Panc1 (cell line): ENCODE measurements around the gene UBQLN4. TPM values are rescaled to one million over a fixed set of nuclear protein-coding genes. Genes with fewer than 3 reads are reported as not detected.

Experiments
- ATAC-seq: fragments of 200-7000 bp; cut with Tn5 transposase; 2 replicates; pipeline ENCODE4 v1.9.1; 2020; ENCODE audit warnings: mild to moderate bottlenecking, moderate library complexity
- BruUV-seq: library from RNA; stranded (reverse); fragments of 400-500 nt; replicated peaks from 2 replicates; lab custom pipeline; 2021; lab: Mats Ljungman, UMichigan
- CTCF ChIA-PET: fragments of 300-600 bp; sonication (Branson Sonifier 250); formaldehyde crosslinking; loops from one replicate; lab custom pipeline; 2022; ENCODE audit warnings: antibody characterized with exemption; lab: Charles Lee
- POLR2A ChIA-PET: fragments of 300-600 bp; sonication (Branson Sonifier 250); formaldehyde crosslinking; loops from one replicate; lab custom pipeline; 2022; ENCODE audit warnings: antibody characterized with exemption; lab: Charles Lee
- DNase-seq: peaks from one replicate; pipeline ENCODE4 v3.0.0-alpha.2; 2010; ENCODE audit warnings: low read depth, low spot score
- H3K27ac ChIP-seq: 2 replicates; pipeline ENCODE4 v1.5.1; 2011; ENCODE audit warnings: mild to moderate bottlenecking, low read length, inconsistent platforms
- H3K27me3 ChIP-seq: fragments of 200-500 bp; sonication (Bioruptor generic); 2 replicates; pipeline ENCODE4 v1.6.0; 2014; ENCODE audit warnings: low read length, inconsistent platforms; ENCODE audit not compliant: control insufficient read depth, insufficient read depth
- H3K36me3 ChIP-seq: fragments of 200-500 bp; sonication (Bioruptor generic); 2 replicates; pipeline ENCODE4 v1.5.1; 2014; ENCODE audit warnings: inconsistent platforms, mild to moderate bottlenecking, low read length, moderate library complexity; ENCODE audit not compliant: control insufficient read depth, insufficient read depth
- H3K4me1 ChIP-seq: 2 replicates; pipeline ENCODE4 v1.5.1; 2011; ENCODE audit warnings: inconsistent platforms, mild to moderate bottlenecking, low read length, moderate library complexity; ENCODE audit not compliant: control insufficient read depth, insufficient read depth
- H3K4me3 ChIP-seq, 2 experiments: 2 replicates each; pipeline ENCODE4 v1.5.1; 2011 to 2012; ENCODE audit warnings: low read depth in 2 of 2, low read length in 2 of 2, mild to moderate bottlenecking in 2 of 2, inconsistent platforms in 1 of 2, moderate library complexity in 1 of 2
- H3K9me3 ChIP-seq: fragments of 200-500 bp; sonication (Bioruptor generic); 2 replicates; pipeline ENCODE4 v1.5.1; 2014; ENCODE audit warnings: low read depth, mild to moderate bottlenecking, inconsistent platforms, low read length, moderate library complexity; ENCODE audit not compliant: control insufficient read depth, insufficient read depth
- CTCF ChIP-seq: fragments of 450-650 bp; IDR thresholded peaks from 2 replicates; pipeline ENCODE4 v1.5.1; 2017; ENCODE audit warnings: mild to moderate bottlenecking
- POLR2AphosphoS5 ChIP-seq: IDR thresholded peaks from 2 replicates; pipeline ENCODE4 v1.6.1; 2012; ENCODE audit warnings: mild to moderate bottlenecking, low read depth, low read length, moderate library complexity
- SIN3A ChIP-seq: IDR thresholded peaks from 2 replicates; pipeline ENCODE4 v1.6.1; 2012; ENCODE audit warnings: low read depth, mild to moderate bottlenecking, low read length, moderate library complexity, borderline replicate concordance; ENCODE audit not compliant: insufficient read depth
- TCF7L2 ChIP-seq: IDR thresholded peaks from 2 replicates; pipeline ENCODE4 v1.6.1; 2011; ENCODE audit warnings: mild to moderate bottlenecking, low read depth, low read length, inconsistent platforms
- in situ Hi-C: cut with HindIII; loops from 2 replicates; pipeline ENCODE4 v1.10.0; 2016; ENCODE audit warnings: low sequenced_read_pairs, low pct_unique_long_range_greater_than_20kb
- intact Hi-C: fragments of 100-400 bp; cut with micrococcal nuclease; formaldehyde crosslinking; loops from one replicate; pipeline ENCODE4 v1.10.0; 2022; ENCODE audit not compliant: unreplicated experiment
- total RNA-seq: library from RNA; stranded (reverse); gene quantifications from one replicate; pipeline ENCODE4 v1.2.1, GENCODE V29; 2021; ENCODE audit not compliant: unreplicated experiment
- TF ChIP-seq, protein P1 (sequence below), 2 experiments: IDR thresholded peaks; 2 replicates each; pipeline ENCODE4 v1.6.1; 2011 to 2012; ENCODE audit warnings: low read depth in 2 of 2, control low read depth in 1 of 2, low read length in 1 of 2, mild to moderate bottlenecking in 1 of 2, moderate library complexity in 1 of 2; ENCODE audit not compliant: insufficient read depth in 1 of 2

The UBQLN4 gene
- total RNA-seq, 1 experiment from 2014 or later: 60.0 TPM

DNA sequence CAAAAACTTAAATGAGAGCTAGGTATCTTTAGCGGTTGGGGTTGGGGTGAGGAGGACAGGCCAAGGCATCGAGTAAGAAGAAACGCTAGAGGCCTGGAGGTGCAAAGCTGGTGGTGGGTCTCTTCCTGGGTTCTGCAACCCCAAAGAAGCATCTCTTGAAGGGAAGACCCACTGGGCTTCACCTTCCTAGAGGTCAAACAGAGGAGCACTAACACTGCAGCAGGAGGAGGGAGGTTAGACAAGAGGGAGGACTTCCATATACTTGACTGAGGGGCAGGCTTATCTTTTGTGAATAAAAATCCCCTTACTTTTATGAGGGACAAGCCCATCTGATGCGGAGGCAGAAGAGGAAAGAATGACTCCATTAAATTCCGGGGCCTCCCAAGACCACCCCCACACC, 26.2 kb upstream of the UBQLN4 start:
- in situ Hi-C loops (no loop called here), intact Hi-C loops (no loop called here)
- ChIA-PET CTCF (no interaction called here), POLR2A (no interaction called here)
- H3K27ac ChIP-seq: no peak overlapping the region
- no peaks in the 10 kb centered on the region; the same call in 1 of the 2 replicates for H3K36me3 ChIP-seq
- no peak for ATAC-seq
- H3K9me3 ChIP-seq: no peaks in the 10 kb centered on the region
- DNase-seq: no peak
- H3K27me3 ChIP-seq: no peaks in the 10 kb centered on the region
- TF ChIP-seq TCF7L2: no peak
- no peak for TF ChIP-seq CTCF
- TF ChIP-seq, protein P1, sequence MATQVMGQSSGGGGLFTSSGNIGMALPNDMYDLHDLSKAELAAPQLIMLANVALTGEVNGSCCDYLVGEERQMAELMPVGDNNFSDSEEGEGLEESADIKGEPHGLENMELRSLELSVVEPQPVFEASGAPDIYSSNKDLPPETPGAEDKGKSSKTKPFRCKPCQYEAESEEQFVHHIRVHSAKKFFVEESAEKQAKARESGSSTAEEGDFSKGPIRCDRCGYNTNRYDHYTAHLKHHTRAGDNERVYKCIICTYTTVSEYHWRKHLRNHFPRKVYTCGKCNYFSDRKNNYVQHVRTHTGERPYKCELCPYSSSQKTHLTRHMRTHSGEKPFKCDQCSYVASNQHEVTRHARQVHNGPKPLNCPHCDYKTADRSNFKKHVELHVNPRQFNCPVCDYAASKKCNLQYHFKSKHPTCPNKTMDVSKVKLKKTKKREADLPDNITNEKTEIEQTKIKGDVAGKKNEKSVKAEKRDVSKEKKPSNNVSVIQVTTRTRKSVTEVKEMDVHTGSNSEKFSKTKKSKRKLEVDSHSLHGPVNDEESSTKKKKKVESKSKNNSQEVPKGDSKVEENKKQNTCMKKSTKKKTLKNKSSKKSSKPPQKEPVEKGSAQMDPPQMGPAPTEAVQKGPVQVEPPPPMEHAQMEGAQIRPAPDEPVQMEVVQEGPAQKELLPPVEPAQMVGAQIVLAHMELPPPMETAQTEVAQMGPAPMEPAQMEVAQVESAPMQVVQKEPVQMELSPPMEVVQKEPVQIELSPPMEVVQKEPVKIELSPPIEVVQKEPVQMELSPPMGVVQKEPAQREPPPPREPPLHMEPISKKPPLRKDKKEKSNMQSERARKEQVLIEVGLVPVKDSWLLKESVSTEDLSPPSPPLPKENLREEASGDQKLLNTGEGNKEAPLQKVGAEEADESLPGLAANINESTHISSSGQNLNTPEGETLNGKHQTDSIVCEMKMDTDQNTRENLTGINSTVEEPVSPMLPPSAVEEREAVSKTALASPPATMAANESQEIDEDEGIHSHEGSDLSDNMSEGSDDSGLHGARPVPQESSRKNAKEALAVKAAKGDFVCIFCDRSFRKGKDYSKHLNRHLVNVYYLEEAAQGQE (IDR thresholded peaks at IDR 0.05; ENCODE audit: insufficient read depth in 1 of 2, low read depth in 2 of 2, low read length in 1 of 2): no peak
- TF ChIP-seq POLR2AphosphoS5: no peak
- TF ChIP-seq SIN3A: no peak
- peak overlapping the region in 1 of 2 experiments; percentile 74; a peak in 1 of 4 replicates for H3K4me3 ChIP-seq
- H3K4me1 ChIP-seq: peaks cover 17% of the 10 kb centered on the region
- no TSS peak for BruUV-seq

GRCh38 chr1:156078728-156079127, 25.1 kb upstream of the UBQLN4 start:
- peaks cover 14% of the 10 kb centered on the region for H3K4me1 ChIP-seq
- no peaks in the 10 kb centered on the region; the same call in 1 of the 2 replicates for H3K36me3 ChIP-seq
- DNase-seq: no peak
- ChIA-PET POLR2A (no interaction called here), CTCF (interaction anchor here (0.7 kb wide), 1 partner anchor 140 kb away, joined by 3 read pairs; no protein-coding TSS in a partner anchor)
- TF ChIP-seq SIN3A (no peak), POLR2AphosphoS5 (no peak), TCF7L2 (no peak), CTCF (no peak)
- TF ChIP-seq, protein P1 (IDR thresholded peaks at IDR 0.05; ENCODE audit: insufficient read depth in 1 of 2, low read depth in 2 of 2, low read length in 1 of 2): no peak
- intact Hi-C loops (no loop called here), in situ Hi-C loops (no loop called here)
- ATAC-seq: no peak
- BruUV-seq: no TSS peak
- no peaks in the 10 kb centered on the region for H3K9me3 ChIP-seq
- no peak overlapping the region for H3K27ac ChIP-seq
- no peaks in the 10 kb centered on the region for H3K27me3 ChIP-seq
- no peak overlapping the region for H3K4me3 ChIP-seq
